ENCODE data around the gene HSPG2. TPM values are rescaled to one million over a fixed set of nuclear protein-coding genes. Genes with fewer than 3 reads are reported as not detected.

HSPG2 gene
- polyA plus RNA-seq, 1 donor from 2014 or later = 0.79 TPM

GRCh38 chr1:21821385-21822019, 115.6 kb downstream of the HSPG2 start:
- H3K27ac ChIP-seq (ENCODE audit: low read length) = no peak overlapping the region
- no peak overlapping the region for H2AFZ ChIP-seq (ENCODE audit: low read depth, low read length)
- H3K9me2 ChIP-seq (ENCODE audit: insufficient read depth, low read length) = no peaks in the 10 kb centered on the region
- no peak overlapping the region for H3K9ac ChIP-seq (ENCODE audit: low read length)
- H3K36me3 ChIP-seq (ENCODE audit: insufficient read depth, low read length) = no peaks in the 10 kb centered on the region
- H3K4me2 ChIP-seq (ENCODE audit: low read length) = no peak overlapping the region
- no peak overlapping the region for H3K4me3 ChIP-seq (ENCODE audit: low read length)
- H3K79me2 ChIP-seq (replicated peaks; ENCODE audit: insufficient read depth, low read length) = no peaks in the 10 kb centered on the region
- H3K27me3 ChIP-seq (ENCODE audit: insufficient read depth, low read depth, low read length) = no peaks in the 10 kb centered on the region
- H3F3A ChIP-seq (ENCODE audit: insufficient read depth, low read length, poor library complexity, severe bottlenecking) = no peaks in the 10 kb centered on the region
- TF ChIP-seq EP300 (conservative IDR thresholded peaks at IDR 0.05; ENCODE audit: poor library complexity, severe bottlenecking) = no peak
- TF ChIP-seq CTCF (IDR thresholded peaks at IDR 0.05; ENCODE audit: poor library complexity, severe bottlenecking) = no peak
- H4K20me1 ChIP-seq (ENCODE audit: insufficient read depth) = no peaks in the 10 kb centered on the region
- no peaks in the 10 kb centered on the region for H3K9me3 ChIP-seq (ENCODE audit: low read length)

GRCh38 chr1:21820597-21821232, 116.4 kb downstream of the HSPG2 start:
- H4K20me1 ChIP-seq (ENCODE audit: insufficient read depth) = no peaks in the 10 kb centered on the region
- H3K4me2 ChIP-seq (ENCODE audit: low read length) = no peak overlapping the region
- H3K79me2 ChIP-seq (replicated peaks; ENCODE audit: insufficient read depth, low read length) = no peaks in the 10 kb centered on the region
- no peak overlapping the region for H3K4me3 ChIP-seq (ENCODE audit: low read length)
- no peaks in the 10 kb centered on the region for H3K9me2 ChIP-seq (ENCODE audit: insufficient read depth, low read length)
- no peaks in the 10 kb centered on the region for H3K9me3 ChIP-seq (ENCODE audit: low read length)
- H2AFZ ChIP-seq (ENCODE audit: low read depth, low read length) = no peak overlapping the region
- H3K9ac ChIP-seq (ENCODE audit: low read length) = no peak overlapping the region
- no peaks in the 10 kb centered on the region for H3K27me3 ChIP-seq (ENCODE audit: insufficient read depth, low read depth, low read length)
- H3F3A ChIP-seq (ENCODE audit: insufficient read depth, low read length, poor library complexity, severe bottlenecking) = no peaks in the 10 kb centered on the region
- no peaks in the 10 kb centered on the region for H3K36me3 ChIP-seq (ENCODE audit: insufficient read depth, low read length)
- no peak overlapping the region for H3K27ac ChIP-seq (ENCODE audit: low read length)
- TF ChIP-seq REST (IDR thresholded peaks at IDR 0.05; ENCODE audit: borderline replicate concordance) = no peak
- no peak for TF ChIP-seq EZH2 (IDR thresholded peaks at IDR 0.05; ENCODE audit: borderline replicate concordance, insufficient read depth, low read length, poor library complexity, severe bottlenecking)
- no peak for TF ChIP-seq SMC3 (conservative IDR thresholded peaks at IDR 0.05; ENCODE audit: poor library complexity)
- TF ChIP-seq TAF1 (IDR thresholded peaks at IDR 0.05; ENCODE audit: low read depth) = no peak
- no peak for TF ChIP-seq EP300 (conservative IDR thresholded peaks at IDR 0.05; ENCODE audit: poor library complexity, severe bottlenecking)

GRCh38 chr1:21818656-21819055, 118.5 kb downstream of the HSPG2 start:
- no peak overlapping the region for H3K4me3 ChIP-seq (ENCODE audit: low read length)
- no peak overlapping the region for H3K4me2 ChIP-seq (ENCODE audit: low read length)
- no peak overlapping the region for H3K27ac ChIP-seq (ENCODE audit: low read length)
- TF ChIP-seq REST (IDR thresholded peaks at IDR 0.05; ENCODE audit: borderline replicate concordance) (no peak), EZH2 (IDR thresholded peaks at IDR 0.05; ENCODE audit: borderline replicate concordance, insufficient read depth, low read length, poor library complexity, severe bottlenecking) (no peak), TAF1 (IDR thresholded peaks at IDR 0.05; ENCODE audit: low read depth) (no peak), EP300 (conservative IDR thresholded peaks at IDR 0.05; ENCODE audit: poor library complexity, severe bottlenecking) (no peak)
- no peaks in the 10 kb centered on the region for H3K9me3 ChIP-seq (ENCODE audit: low read length)
- no peak overlapping the region for H2AFZ ChIP-seq (ENCODE audit: low read depth, low read length)
- peaks cover 5% of the 10 kb centered on the region for H3K27me3 ChIP-seq (ENCODE audit: insufficient read depth, low read depth, low read length)
- no peaks in the 10 kb centered on the region for H3F3A ChIP-seq (ENCODE audit: insufficient read depth, low read length, poor library complexity, severe bottlenecking)
- H3K36me3 ChIP-seq (ENCODE audit: insufficient read depth, low read length) = no peaks in the 10 kb centered on the region
- no peak overlapping the region for H3K9ac ChIP-seq (ENCODE audit: low read length)
- H3K9me2 ChIP-seq (ENCODE audit: insufficient read depth, low read length) = no peaks in the 10 kb centered on the region
- H3K79me2 ChIP-seq (replicated peaks; ENCODE audit: insufficient read depth, low read length) = no peaks in the 10 kb centered on the region
- H4K20me1 ChIP-seq (ENCODE audit: insufficient read depth) = no peaks in the 10 kb centered on the region

All from neural cell (in vitro differentiated cells).